Measurements from ENCODE around the gene MACROD2.
"Not testable (repeated sequence)": the region's sequence is repeated elsewhere in the genome, so short reads cannot be mapped to it uniquely, and the experiment has no call there.

MACROD2 gene

DNA sequence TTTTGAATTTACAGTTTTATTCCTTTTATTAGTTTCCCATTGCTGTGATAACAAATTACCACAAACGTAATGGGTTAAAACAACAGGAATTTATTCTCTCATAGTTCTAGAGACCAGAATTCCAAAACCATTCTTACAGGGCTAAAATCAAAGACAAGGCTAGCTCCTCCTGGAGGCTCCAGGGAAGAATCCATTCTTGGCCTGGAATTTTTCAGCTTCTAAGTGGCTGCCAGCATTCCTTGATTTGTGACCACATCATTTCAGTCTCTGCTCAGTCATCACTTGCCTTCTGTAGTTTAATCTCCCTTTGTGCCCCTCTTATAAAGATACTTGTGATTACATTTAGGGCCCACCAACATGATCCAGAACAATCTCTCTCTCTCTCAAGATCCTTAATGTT is 4.0 kb upstream of the MACROD2 start:
- TF ChIP-seq, protein P1, sequence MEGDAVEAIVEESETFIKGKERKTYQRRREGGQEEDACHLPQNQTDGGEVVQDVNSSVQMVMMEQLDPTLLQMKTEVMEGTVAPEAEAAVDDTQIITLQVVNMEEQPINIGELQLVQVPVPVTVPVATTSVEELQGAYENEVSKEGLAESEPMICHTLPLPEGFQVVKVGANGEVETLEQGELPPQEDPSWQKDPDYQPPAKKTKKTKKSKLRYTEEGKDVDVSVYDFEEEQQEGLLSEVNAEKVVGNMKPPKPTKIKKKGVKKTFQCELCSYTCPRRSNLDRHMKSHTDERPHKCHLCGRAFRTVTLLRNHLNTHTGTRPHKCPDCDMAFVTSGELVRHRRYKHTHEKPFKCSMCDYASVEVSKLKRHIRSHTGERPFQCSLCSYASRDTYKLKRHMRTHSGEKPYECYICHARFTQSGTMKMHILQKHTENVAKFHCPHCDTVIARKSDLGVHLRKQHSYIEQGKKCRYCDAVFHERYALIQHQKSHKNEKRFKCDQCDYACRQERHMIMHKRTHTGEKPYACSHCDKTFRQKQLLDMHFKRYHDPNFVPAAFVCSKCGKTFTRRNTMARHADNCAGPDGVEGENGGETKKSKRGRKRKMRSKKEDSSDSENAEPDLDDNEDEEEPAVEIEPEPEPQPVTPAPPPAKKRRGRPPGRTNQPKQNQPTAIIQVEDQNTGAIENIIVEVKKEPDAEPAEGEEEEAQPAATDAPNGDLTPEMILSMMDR (IDR thresholded peaks at IDR 0.05; ENCODE audit: borderline replicate concordance, insufficient read depth, low read depth, low read length), result no peak
- H3K4me3 ChIP-seq (ENCODE audit: low read depth, low read length), result no peak overlapping the region

DNA sequence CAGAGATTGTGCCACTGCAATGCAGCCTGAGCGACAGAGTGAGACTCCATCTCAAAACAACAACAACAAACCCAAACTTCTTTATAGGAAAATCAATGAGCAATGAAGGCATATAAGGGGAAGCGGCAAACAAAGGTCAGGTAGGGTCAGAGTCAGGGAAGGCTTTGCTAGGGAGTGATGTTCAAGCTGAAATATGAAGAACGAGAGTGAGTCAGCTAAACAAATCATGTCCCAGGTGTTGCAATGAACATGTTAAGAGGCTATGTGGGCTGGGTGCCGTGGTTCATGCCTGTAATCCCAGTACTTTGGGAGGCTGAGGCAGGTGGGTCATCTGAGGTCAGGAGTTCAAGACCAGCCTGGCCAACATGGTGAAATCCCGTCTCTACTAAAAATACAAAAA is 3.4 kb upstream of the MACROD2 start:
- not testable (repeated sequence) for H3K4me3 ChIP-seq (ENCODE audit: low read depth, low read length)

DNA sequence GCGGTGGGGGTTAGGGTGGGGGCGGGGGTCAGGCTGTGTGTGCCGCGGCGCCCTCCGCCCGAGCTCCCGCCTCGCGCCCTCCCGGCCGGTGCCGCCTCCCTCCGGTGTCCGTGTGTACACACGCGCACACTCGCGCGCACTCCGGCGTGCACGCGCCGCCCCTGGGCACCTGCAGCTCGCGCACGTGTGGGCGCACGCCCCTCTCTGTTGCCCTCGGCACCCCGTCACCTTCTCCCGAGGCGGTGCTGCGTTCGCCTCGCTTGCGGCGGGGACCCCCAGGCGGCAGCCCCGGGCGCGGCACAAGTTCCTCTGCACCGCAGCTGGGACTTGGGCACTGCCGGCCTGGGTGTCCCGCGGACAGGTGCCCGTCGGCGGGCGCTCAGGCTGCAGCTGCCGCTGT is 525 bp downstream of the MACROD2 start:
- H3K4me3 ChIP-seq (ENCODE audit: low read depth, low read length), result no peak overlapping the region
- TF ChIP-seq, protein P1 (IDR thresholded peaks at IDR 0.05; ENCODE audit: borderline replicate concordance, insufficient read depth, low read depth, low read length), result no peak

DNA sequence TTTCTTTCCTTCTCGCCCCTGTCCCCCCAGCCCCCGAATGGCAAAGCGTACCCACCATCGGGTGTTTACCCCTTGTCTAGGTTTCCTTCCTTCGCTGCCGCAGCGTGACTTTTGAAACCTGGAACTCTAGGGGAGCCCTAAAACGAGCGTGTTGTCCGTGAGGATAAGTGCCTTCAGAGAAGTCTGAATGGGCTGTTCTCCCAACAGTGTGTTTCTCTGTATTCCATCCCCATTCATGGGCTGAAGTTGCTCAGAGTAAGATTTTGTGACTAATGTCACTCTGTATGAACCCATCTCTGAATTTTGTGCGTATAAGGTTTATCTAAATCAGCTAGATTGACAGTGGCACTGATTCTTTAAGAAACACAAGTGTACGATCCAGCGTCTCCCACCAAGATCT is 949 bp downstream of the MACROD2 start:
- H3K4me3 ChIP-seq (ENCODE audit: low read depth, low read length), result no peak overlapping the region
- TF ChIP-seq, protein P1 (IDR thresholded peaks at IDR 0.05; ENCODE audit: borderline replicate concordance, insufficient read depth, low read depth, low read length), result no peak

DNA sequence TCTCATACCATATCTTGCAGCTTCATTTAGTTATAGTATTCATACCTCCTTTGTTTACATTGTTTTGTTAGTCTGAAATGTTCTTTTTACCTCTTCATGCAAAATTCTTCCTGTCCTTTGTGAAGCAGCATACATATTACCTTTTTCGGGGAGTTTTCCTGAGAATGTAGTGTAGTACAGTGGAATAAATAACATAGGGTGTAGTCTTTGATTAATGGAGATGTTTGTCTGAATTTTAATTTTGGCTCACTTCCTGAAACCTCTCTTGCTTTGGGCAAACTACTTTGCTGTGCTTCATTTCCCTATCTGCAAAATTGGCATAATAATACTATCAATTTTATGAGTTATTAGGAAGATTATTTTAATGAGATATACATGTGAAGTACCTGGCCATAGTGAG is 5.6 kb downstream of the MACROD2 start:
- H3K4me3 ChIP-seq (ENCODE audit: low read depth, low read length), result no peak overlapping the region
- TF ChIP-seq, protein P1 (IDR thresholded peaks at IDR 0.05; ENCODE audit: borderline replicate concordance, insufficient read depth, low read depth, low read length), result no peak

DNA sequence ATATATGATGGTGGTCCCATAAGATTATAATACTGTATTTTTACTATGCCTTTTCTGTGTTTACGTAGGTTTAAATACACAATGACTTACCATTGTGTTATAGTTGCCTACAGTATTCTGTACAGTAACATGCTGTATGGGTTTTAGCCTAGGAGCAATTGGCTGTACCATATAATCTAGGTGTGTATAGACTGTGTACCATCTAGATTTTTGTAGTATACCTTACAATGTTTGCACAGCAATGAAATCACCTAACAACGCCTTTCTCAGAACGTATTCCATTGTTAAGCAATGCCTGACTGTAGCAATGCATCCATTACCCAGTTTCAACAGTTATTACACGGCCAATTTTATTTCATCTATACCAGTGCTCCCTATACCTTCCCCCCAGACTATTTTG is 10.7 kb downstream of the MACROD2 start:
- TF ChIP-seq, protein P1 (IDR thresholded peaks at IDR 0.05; ENCODE audit: borderline replicate concordance, insufficient read depth, low read depth, low read length), result no peak
- no peak overlapping the region for H3K4me3 ChIP-seq (ENCODE audit: low read depth, low read length)

DNA sequence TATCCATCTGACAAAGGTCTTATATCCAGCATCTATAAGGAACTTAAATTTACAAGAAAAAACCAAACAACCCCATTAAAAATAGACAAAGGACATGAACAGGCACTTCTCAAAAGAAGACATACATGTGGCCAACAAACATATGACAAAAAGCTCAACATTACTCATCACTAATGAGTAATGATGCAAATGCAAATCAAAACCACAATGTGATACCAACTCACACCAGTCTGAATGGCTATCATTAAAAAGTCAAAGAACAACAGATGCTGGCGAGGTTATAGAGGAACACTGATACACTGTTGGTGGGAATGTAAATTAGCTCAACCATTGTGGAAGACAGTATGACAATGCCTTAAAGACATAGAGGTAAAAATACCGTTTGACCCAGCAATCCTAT is 13.9 kb downstream of the MACROD2 start:
- no peak overlapping the region for H3K4me3 ChIP-seq (ENCODE audit: low read depth, low read length)
- TF ChIP-seq, protein P1 (IDR thresholded peaks at IDR 0.05; ENCODE audit: borderline replicate concordance, insufficient read depth, low read depth, low read length), result no peak

DNA sequence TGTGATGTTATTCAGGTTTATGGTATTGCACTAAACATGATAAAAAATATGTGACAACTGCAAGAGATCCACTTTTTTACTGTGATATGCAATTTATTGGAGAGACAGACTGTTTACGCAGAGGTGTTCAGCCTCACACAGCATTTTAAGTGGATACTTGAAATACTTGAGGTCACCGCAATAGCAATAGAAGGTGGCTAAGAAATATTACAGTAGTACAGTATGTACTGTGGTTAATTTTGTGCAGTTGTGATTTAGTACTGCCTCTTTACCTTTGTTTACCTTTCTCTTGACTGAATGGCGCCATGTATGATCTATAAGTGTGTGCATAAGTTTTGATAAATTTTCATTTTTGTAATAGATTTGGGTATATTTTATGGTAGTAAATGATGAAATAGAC is 17.4 kb downstream of the MACROD2 start:
- no peak overlapping the region for H3K4me3 ChIP-seq (ENCODE audit: low read depth, low read length)
- TF ChIP-seq, protein P1 (IDR thresholded peaks at IDR 0.05; ENCODE audit: borderline replicate concordance, insufficient read depth, low read depth, low read length), result no peak

Data from GM12875 (cell line).